GM08714 (cell line): ENCODE data around the gene KLF9.

Experiments
- H3K4me3 ChIP-seq: fragments of 200-500 bp; sonication (Bioruptor generic); 2 replicates; pipeline ENCODE4 v1.5.1; 2014; ENCODE audit warnings: mild to moderate bottlenecking, low read length, inconsistent platforms
- ZNF274 ChIP-seq: IDR thresholded peaks from 2 replicates; pipeline ENCODE4 v1.6.1; 2012; ENCODE audit warnings: mild to moderate bottlenecking, low read depth, low read length

KLF9 gene

DNA sequence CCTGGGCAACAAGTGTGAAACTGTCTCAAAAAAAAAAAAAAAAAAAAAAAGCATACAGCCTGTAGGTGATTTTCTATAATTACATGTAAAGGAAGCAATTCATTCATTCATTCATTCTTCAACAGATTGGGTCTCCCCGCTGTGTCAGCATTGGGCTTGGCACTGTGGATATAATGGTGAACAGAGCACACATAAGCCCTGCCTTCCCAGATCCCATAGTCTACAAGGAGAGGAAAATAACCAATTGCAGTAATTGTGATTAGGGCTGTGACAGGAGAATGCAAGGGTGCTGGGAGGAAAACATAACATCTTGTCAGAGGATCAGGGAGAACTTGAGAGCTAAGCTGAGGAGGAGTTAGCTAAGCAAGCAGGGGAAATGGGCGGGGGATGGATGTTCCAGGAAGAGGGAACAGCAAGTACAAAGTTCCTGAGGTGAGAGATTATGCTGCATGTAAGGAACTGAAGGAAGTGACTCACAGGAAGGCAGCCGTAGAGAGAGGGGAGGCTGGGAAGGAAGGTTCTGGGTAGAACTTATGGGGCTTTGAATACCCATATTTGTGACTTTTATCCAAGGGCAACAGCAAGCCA, 24.0 kb upstream of the KLF9 start:
- TF ChIP-seq ZNF274: no peak
- H3K4me3 ChIP-seq: no peak overlapping the region

DNA sequence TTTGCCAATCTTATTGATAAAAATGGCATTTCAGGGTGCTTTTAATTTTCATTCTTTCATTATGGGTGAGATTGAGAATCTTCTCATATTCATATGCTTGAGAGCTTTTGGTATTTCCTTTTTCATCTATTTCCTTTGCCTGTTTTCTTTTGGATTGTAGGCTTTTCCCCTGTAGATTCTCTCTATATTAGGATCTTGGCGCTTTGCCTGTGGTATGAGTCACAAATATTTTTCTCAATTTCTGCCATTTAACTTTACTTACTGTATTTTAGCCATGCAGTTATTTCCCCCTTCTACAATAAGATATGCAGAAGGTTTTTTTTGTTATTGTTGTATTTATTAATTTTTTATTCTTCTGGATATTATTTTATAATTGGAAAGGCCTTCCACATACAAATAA, 21.5 kb upstream of the KLF9 start:
- no peak for TF ChIP-seq ZNF274
- H3K4me3 ChIP-seq: no peak overlapping the region

DNA sequence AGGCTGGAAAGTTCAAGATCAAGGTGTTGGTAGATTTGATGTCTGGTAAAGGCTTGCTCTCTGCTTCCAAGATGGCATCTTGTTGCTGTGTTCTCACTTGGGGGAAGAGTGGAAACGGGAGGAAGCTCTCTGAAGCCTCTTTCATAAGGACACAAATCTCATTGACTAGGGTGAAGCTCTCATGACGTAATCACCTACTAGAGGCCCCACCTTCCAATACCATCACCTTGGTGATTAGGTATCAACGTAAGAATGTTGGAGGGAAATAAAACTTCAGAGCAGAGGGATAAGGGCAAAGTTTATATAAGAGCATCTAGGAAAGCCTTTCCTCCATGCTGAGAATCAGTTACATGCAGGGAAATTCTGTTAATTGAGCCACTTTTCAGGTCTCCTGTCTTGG, 15.4 kb upstream of the KLF9 start:
- TF ChIP-seq ZNF274: no peak
- no peak overlapping the region for H3K4me3 ChIP-seq

DNA sequence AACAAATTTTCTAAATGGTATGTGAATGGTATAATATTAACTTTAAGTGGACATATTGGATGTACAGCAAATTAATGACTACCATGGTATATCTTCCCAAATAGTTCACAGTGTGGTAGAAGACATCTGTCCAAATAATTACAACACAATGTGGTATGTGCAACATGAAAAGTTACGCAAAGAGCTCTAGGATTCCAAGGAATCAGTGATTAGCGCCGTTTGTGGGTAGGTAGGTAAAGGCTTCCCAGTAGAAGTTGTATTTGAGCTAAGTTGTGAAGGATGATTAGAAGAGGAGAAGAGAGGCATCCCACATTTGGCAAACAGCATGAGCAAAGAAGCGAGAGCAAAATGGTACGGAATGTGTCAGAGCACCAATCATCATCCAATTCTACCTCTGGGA, 14.3 kb upstream of the KLF9 start:
- H3K4me3 ChIP-seq: no peak overlapping the region
- TF ChIP-seq ZNF274: no peak

DNA sequence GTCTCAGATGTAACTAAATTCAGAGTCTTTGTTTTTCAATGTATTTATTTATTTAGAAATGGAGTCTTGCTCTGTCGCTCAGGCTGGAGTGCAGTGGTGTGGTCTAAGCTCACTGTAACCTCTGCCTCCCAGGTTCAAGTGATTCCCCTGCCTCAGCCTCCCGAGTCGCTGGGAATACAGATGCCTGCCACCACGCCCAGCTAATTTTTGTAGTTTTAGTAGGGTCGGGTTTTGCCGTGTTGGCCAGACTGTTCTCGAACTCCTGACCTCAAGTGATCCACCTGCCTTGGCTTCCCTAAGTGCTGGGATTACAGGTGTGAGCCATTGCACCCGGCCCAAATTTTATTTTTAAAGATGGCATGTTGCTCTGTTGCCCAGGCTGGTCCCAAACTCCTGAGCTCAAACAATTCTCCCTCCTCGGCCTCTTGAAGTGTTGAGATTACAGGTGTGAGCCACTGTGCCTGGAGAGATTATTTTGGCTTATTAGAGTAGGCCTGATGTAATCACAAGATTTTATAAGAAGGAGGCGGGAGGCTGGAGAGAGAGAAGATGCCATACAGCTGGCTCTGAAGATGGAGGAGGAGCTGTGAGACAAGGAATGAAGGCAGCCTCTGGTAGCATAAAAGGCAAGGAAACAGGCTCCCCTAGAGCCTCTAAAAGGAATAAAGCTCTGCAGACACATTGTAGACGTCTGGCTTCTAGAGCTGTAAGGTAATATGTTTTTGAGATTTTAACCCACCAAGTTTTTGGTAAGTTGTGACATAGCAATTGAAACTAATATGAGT, 12.9 kb upstream of the KLF9 start:
- no peak for TF ChIP-seq ZNF274
- H3K4me3 ChIP-seq: no peak overlapping the region

DNA sequence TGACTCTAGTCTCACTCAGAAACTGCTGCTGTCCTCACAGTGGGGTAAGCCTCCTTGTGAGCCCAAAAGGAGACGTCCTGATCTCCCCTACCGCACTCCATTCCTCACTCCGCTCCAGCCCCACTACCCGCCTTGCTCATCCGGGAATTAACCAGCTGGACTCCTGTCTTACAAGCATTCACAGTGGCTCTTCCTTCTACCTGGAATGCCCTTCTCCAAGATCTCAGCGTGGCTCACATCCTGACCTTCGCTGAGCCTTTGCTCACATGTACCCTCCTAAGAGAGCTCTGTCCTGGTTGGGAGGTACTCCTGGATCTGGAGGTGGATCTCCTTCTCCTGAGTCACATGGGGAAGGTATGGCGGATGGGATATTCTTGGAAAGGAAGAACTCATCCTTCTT, 10.7 kb upstream of the KLF9 start:
- no peak for TF ChIP-seq ZNF274

DNA sequence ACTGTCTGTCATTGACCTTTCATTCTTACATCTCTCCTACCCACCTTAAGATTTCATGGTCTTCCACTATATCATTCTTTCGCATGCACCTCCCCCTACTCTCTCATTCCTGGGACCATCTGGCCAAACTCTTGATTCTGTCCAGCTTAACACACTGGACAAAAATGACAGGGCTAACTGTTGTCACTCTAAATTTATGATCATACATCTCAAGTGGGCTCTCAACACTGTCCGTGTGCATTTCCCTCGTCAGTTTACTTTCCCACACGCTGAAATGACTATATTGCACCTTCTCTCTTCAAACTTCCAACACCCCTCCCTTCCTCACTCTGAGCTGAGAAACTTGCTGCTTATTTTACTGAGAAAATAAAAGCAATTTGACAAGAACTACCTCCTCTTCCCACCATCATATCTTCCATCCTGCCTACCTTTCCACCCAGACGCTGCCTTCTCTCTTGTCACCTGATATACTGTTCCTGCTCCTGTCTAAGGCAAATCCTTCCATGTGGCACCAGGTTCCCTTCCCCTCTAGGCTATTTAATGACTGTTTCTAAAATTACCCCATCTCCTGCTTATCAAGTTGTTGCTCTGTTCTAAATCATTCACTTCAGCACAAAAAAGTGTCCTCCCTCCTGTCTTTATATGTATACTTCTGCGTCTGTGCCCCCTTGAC, 8.1 kb upstream of the KLF9 start:
- TF ChIP-seq ZNF274: no peak
- no peak overlapping the region for H3K4me3 ChIP-seq

More for the DNA sequence above, 10.7 kb upstream of the KLF9 start:
- no peak overlapping the region for H3K4me3 ChIP-seq

DNA sequence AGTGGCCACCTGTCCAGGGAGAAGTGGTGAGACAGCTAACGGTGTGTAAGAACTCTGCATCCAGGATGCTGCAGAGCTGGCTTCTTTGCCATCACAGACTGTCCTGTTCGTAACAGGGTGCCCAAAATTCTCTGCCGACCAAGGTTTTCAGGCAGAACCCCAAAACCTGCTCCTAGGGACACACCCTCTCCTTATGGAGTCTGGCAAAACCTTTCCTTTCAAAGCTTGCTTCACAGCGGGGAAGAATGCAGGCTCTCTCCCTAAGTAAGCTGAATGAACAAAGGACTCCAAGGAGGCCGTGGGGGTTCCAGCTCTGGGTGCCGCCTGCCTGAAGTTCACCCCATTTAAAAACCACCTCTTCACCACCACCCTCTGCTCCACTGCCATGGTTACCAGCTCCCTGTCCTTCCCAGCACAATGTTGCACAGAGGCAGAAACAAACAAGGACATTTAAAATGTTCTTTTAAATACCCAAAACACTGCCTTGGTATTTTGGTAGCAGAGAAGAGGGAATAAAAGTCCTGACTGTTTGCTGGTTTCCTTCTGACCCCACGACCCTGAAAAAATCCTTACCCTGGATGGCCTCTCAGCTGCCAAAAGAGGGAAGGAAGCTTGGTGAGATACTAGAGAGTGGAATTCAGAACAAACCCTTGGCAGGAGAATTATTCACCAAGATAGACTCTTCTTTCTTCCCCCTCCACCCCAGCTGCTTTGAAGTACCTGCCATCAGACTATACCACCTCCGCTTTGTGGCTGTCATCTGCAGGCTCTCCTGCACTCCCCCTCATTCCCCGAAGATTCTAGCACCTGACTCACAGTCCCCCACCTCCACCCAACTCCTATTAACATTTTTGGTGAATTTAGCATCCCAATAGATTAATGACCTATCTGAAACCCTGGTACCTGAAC, 7.1 kb upstream of the KLF9 start:
- TF ChIP-seq ZNF274: no peak
- H3K4me3 ChIP-seq: no peak overlapping the region

DNA sequence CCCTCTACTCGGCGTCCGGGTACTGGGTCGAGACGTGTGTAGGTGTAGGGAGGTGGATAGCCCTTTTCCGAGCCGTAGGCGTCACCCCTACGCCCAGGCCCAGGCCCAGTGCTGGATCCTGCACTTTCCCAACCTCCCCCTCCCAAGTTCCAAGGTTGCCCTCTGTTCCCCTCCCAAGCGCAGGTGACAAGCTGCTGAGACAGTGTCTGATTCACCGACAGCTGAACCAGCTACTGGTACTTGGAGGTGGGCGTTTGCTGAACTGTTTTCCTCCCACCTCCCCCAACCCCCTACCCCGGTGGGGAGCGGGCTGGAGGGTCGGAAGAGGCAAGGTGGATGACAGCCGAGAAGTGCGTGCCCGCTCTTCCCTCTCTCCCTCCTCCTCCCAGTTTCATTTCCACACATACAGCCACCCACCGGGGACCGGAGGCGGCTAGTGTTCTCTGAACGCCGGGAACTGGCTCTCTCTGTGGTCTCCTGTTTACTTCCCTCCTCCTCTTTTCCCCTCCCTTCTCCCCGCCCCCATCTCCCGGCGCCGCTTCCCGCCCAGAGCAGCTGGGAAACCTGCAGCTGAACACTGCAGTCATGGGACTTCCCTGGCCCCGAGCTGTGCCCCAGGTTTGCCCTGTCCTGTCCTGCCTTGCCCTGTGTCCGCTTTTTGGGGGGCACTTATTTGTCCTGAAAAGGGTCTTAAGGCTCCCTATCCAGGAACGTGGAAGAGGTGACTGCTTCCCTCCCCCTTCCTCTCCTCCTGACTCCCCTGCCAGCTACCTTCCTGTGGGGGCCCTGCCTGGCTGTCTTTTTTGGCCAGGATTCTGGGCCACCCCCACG, 6.2 kb upstream of the KLF9 start:
- TF ChIP-seq ZNF274: no peak
- peak overlapping the region; percentile 61; the same call in 1 of the 2 replicates for H3K4me3 ChIP-seq

DNA sequence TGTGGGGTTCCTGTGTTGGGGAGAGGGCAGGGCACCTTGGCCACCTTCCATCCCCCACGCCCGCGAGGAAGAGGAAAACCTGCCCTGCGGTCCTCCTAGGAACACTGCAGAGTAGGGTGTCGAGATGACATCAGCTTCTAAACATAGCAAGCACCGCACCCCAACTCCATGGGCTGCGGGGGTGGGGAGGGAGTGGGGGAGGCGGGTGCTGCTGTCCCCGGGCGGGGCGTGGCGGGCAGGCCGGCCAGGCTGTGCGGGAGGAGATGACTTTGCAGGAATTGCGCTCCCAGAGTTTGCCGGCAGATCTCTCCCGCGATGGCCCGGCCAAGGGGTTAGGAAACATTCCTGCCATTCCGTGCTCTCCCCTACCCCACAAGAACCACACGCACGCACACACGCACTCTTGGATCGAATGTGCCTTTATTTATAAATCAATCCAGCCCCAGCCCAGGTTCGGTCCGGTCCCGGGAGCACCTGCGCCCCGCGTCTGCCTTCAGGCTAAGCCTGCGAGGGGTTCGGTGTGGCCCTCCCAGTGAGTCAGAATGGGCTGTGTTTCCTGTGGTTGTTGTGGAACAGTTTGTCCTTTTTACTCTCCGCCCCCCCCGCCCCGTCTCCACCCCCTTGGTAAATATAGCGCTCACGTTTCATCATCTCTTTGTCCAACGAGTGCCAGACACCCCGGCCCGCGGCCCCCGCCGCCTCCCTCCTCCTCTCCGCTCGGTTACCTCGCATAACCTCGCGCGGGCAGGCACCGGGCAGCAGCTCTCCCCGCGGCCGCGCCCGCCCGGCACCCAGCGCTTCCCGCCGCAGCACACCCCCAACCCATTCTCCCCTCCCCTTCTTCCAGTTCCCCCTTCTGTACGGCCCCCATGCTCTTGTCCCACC, 5.3 kb upstream of the KLF9 start:
- H3K4me3 ChIP-seq: peak overlapping the region; percentile 61; the same call in 1 of the 2 replicates
- TF ChIP-seq ZNF274: no peak

DNA sequence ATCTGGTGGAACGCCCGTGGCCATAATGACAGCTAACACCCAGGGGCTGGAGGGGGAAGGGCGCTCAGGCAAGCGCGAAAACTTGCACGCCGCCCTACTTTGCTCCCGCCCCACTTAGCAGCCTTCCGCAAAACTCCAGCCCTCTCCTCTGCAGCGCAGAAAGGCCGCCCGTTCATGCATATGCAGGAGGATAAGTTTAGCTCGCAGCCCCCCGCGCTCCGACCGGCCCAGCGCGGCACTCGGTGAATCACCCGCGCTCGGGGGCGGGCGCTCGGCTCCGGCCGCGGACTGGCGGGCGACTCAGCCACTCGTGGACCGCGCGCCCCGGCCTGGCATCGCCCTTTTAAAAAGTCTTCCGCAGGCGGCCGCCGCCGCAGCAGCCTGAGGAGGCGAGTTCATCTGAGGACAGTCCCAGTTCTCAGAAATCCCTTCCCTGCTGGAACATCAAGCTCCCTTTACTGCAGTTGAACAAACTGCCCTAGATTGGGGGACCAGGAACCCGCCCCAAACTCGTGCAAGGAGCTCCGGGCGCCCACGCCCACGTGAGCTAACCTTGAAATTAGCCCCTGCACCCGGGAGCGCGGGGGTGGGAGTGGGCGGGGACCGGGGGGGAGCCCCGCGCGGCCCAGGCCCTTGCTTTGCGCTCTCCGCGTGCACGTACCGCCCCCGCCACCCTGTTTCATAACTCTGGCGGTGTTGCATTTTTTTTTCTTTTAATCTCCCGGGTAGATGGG, 4.5 kb upstream of the KLF9 start:
- peak overlapping the region; percentile 61; the same call in 1 of the 2 replicates for H3K4me3 ChIP-seq
- TF ChIP-seq ZNF274: no peak

DNA sequence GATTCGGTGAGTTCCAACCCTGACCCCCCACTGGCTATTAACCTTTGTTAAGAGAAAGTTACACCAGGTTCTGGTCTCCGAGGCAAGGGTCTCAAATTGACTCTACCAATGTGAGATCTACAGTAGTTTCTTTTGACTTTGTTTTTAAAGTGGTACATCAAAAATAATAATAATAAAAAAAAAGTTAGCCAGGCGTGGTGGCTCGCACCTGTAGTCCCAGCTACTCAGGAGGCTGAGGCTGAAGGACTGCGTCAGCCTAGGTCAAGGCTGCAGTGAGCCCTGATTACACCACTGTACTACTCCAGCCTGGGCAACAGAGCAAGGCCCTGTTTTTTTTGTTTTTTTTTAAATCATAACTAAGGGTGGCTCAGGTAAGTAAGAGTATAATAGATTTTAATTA, 1.0 kb upstream of the KLF9 start:
- no peak overlapping the region for H3K4me3 ChIP-seq
- TF ChIP-seq ZNF274: no peak
